Measurements from ENCODE around the gene NDUFS2.

The NDUFS2 gene

GRCh38 chr1:161201836-161202712 lies at the start of gene NDUFS2:
NDUFS2 (plus strand) TSS chr1:161202367; CDS start chr1:161202386, 19 bp downstream.
- peak within 1 kb of the TSS; percentile 98 for H3K4me3 ChIP-seq (ENCODE audit: low read depth, low read length)
- H3K9me3 ChIP-seq (ENCODE audit: control insufficient read depth, insufficient read depth, low read length): no peaks in the 10 kb centered on the region
- peaks cover 20% of the 10 kb centered on the region for H3K36me3 ChIP-seq (ENCODE audit: control insufficient read depth, insufficient read depth, low read length)
- peaks cover 38% of the 10 kb centered on the region for H3K4me1 ChIP-seq (ENCODE audit: control insufficient read depth, insufficient read depth, low read length)
- H3K27me3 ChIP-seq (ENCODE audit: control insufficient read depth, insufficient read depth, low read length): no peaks in the 10 kb centered on the region
- H3K9ac ChIP-seq (ENCODE audit: low read depth, low read length): peak within 1 kb of the TSS; percentile 95

- peak overlapping the region; percentile 92 for H3K4me3 ChIP-seq (ENCODE audit: low read depth, low read length)
- no peaks in the 10 kb centered on the region for H3K36me3 ChIP-seq (ENCODE audit: control insufficient read depth, insufficient read depth, low read length)
- no peaks in the 10 kb centered on the region for H3K4me1 ChIP-seq (ENCODE audit: control insufficient read depth, insufficient read depth, low read length)
- H3K27me3 ChIP-seq (ENCODE audit: control insufficient read depth, insufficient read depth, low read length): no peaks in the 10 kb centered on the region
- no peak overlapping the region for H3K9ac ChIP-seq (ENCODE audit: low read depth, low read length)
- H3K9me3 ChIP-seq (ENCODE audit: control insufficient read depth, insufficient read depth, low read length): no peaks in the 10 kb centered on the region
Observed at GRCh38 chr1:161153176-161153575, 49.0 kb upstream of the NDUFS2 start.

GRCh38 chr1:161153682-161154337 lies 48.4 kb upstream of the NDUFS2 start, which contains the start of gene UFC1:
UFC1 (plus strand) TSS chr1:161153978; CDS start chr1:161153998, 20 bp downstream.
- Histone ChIP-seq H3K9me3 (ENCODE audit: control insufficient read depth, insufficient read depth, low read length) (no peaks in the 10 kb centered on the region), H3K4me1 (ENCODE audit: control insufficient read depth, insufficient read depth, low read length) (no peaks in the 10 kb centered on the region), H3K27me3 (ENCODE audit: control insufficient read depth, insufficient read depth, low read length) (no peaks in the 10 kb centered on the region), H3K9ac (ENCODE audit: low read depth, low read length) (peak within 1 kb of the TSS; percentile 98), H3K36me3 (ENCODE audit: control insufficient read depth, insufficient read depth, low read length) (no peaks in the 10 kb centered on the region), H3K4me3 (ENCODE audit: low read depth, low read length) (peak within 1 kb of the TSS; percentile 92)

GRCh38 chr1:161157867-161158266 lies 44.3 kb upstream of the NDUFS2 start:
- no peak overlapping the region for H3K9ac ChIP-seq (ENCODE audit: low read depth, low read length)
- H3K4me3 ChIP-seq (ENCODE audit: low read depth, low read length): no peak overlapping the region
- no peaks in the 10 kb centered on the region for H3K4me1 ChIP-seq (ENCODE audit: control insufficient read depth, insufficient read depth, low read length)
- no peaks in the 10 kb centered on the region for H3K9me3 ChIP-seq (ENCODE audit: control insufficient read depth, insufficient read depth, low read length)
- peaks cover 5% of the 10 kb centered on the region for H3K36me3 ChIP-seq (ENCODE audit: control insufficient read depth, insufficient read depth, low read length)
- H3K27me3 ChIP-seq (ENCODE audit: control insufficient read depth, insufficient read depth, low read length): no peaks in the 10 kb centered on the region

GRCh38 chr1:161158316-161159010 lies 43.7 kb upstream of the NDUFS2 start:
- H3K9ac ChIP-seq (ENCODE audit: low read depth, low read length): no peak overlapping the region
- H3K4me1 ChIP-seq (ENCODE audit: control insufficient read depth, insufficient read depth, low read length): no peaks in the 10 kb centered on the region
- peaks cover 7% of the 10 kb centered on the region for H3K36me3 ChIP-seq (ENCODE audit: control insufficient read depth, insufficient read depth, low read length)
- peak overlapping the region; percentile 60 for H3K4me3 ChIP-seq (ENCODE audit: low read depth, low read length)
- no peaks in the 10 kb centered on the region for H3K9me3 ChIP-seq (ENCODE audit: control insufficient read depth, insufficient read depth, low read length)
- H3K27me3 ChIP-seq (ENCODE audit: control insufficient read depth, insufficient read depth, low read length): no peaks in the 10 kb centered on the region

GRCh38 chr1:161159087-161159912 lies 42.9 kb upstream of the NDUFS2 start, which contains the start of gene USP21:
USP21 (plus strand) TSS chr1:161159500; CDS start chr1:161160641, 1,141 bp downstream.
- Histone ChIP-seq H3K27me3 (ENCODE audit: control insufficient read depth, insufficient read depth, low read length) (no peaks in the 10 kb centered on the region), H3K4me3 (ENCODE audit: low read depth, low read length) (peak within 1 kb of the TSS; percentile 60), H3K4me1 (ENCODE audit: control insufficient read depth, insufficient read depth, low read length) (no peaks in the 10 kb centered on the region), H3K9me3 (ENCODE audit: control insufficient read depth, insufficient read depth, low read length) (no peaks in the 10 kb centered on the region), H3K36me3 (ENCODE audit: control insufficient read depth, insufficient read depth, low read length) (peaks cover 10% of the 10 kb centered on the region), H3K9ac (ENCODE audit: low read depth, low read length) (peak within 1 kb of the TSS; percentile 80)

GRCh38 chr1:161159913-161160243 lies 42.3 kb upstream of the NDUFS2 start:
- H3K4me1 ChIP-seq (ENCODE audit: control insufficient read depth, insufficient read depth, low read length): no peaks in the 10 kb centered on the region

GRCh38 chr1:161160671-161161145 lies 41.5 kb upstream of the NDUFS2 start:
- H3K36me3 ChIP-seq (ENCODE audit: control insufficient read depth, insufficient read depth, low read length): peaks cover 10% of the 10 kb centered on the region
- H3K9ac ChIP-seq (ENCODE audit: low read depth, low read length): no peak overlapping the region
- no peaks in the 10 kb centered on the region for H3K4me1 ChIP-seq (ENCODE audit: control insufficient read depth, insufficient read depth, low read length)
- H3K27me3 ChIP-seq (ENCODE audit: control insufficient read depth, insufficient read depth, low read length): no peaks in the 10 kb centered on the region
- no peaks in the 10 kb centered on the region for H3K9me3 ChIP-seq (ENCODE audit: control insufficient read depth, insufficient read depth, low read length)
- no peak overlapping the region for H3K4me3 ChIP-seq (ENCODE audit: low read depth, low read length)

More at GRCh38 chr1:161159913-161160243, 42.3 kb upstream of the NDUFS2 start:
- Histone ChIP-seq H3K9me3 (ENCODE audit: control insufficient read depth, insufficient read depth, low read length) (no peaks in the 10 kb centered on the region), H3K9ac (ENCODE audit: low read depth, low read length) (peak overlapping the region; percentile 80), H3K4me3 (ENCODE audit: low read depth, low read length) (peak overlapping the region; percentile 60), H3K27me3 (ENCODE audit: control insufficient read depth, insufficient read depth, low read length) (no peaks in the 10 kb centered on the region), H3K36me3 (ENCODE audit: control insufficient read depth, insufficient read depth, low read length) (peaks cover 10% of the 10 kb centered on the region)

GRCh38 chr1:161161652-161162051 lies 40.5 kb upstream of the NDUFS2 start:
- Histone ChIP-seq H3K4me3 (ENCODE audit: low read depth, low read length) (no peak overlapping the region), H3K27me3 (ENCODE audit: control insufficient read depth, insufficient read depth, low read length) (no peaks in the 10 kb centered on the region), H3K4me1 (ENCODE audit: control insufficient read depth, insufficient read depth, low read length) (no peaks in the 10 kb centered on the region), H3K9me3 (ENCODE audit: control insufficient read depth, insufficient read depth, low read length) (no peaks in the 10 kb centered on the region), H3K9ac (ENCODE audit: low read depth, low read length) (no peak overlapping the region), H3K36me3 (ENCODE audit: control insufficient read depth, insufficient read depth, low read length) (peaks cover 10% of the 10 kb centered on the region)

- peaks cover 10% of the 10 kb centered on the region for H3K36me3 ChIP-seq (ENCODE audit: control insufficient read depth, insufficient read depth, low read length)
- no peak overlapping the region for H3K9ac ChIP-seq (ENCODE audit: low read depth, low read length)
- no peak overlapping the region for H3K4me3 ChIP-seq (ENCODE audit: low read depth, low read length)
- no peaks in the 10 kb centered on the region for H3K9me3 ChIP-seq (ENCODE audit: control insufficient read depth, insufficient read depth, low read length)
- H3K27me3 ChIP-seq (ENCODE audit: control insufficient read depth, insufficient read depth, low read length): no peaks in the 10 kb centered on the region
- no peaks in the 10 kb centered on the region for H3K4me1 ChIP-seq (ENCODE audit: control insufficient read depth, insufficient read depth, low read length)
Observed at GRCh38 chr1:161162052-161162451, 40.1 kb upstream of the NDUFS2 start.

GRCh38 chr1:161162806-161163205 lies 39.4 kb upstream of the NDUFS2 start:
- Histone ChIP-seq H3K4me3 (ENCODE audit: low read depth, low read length) (no peak overlapping the region), H3K4me1 (ENCODE audit: control insufficient read depth, insufficient read depth, low read length) (no peaks in the 10 kb centered on the region), H3K9me3 (ENCODE audit: control insufficient read depth, insufficient read depth, low read length) (no peaks in the 10 kb centered on the region), H3K27me3 (ENCODE audit: control insufficient read depth, insufficient read depth, low read length) (no peaks in the 10 kb centered on the region), H3K36me3 (ENCODE audit: control insufficient read depth, insufficient read depth, low read length) (peaks cover 10% of the 10 kb centered on the region), H3K9ac (ENCODE audit: low read depth, low read length) (no peak overlapping the region)
